ENCODE data around the gene MYH15.

Gene MYH15

DNA sequence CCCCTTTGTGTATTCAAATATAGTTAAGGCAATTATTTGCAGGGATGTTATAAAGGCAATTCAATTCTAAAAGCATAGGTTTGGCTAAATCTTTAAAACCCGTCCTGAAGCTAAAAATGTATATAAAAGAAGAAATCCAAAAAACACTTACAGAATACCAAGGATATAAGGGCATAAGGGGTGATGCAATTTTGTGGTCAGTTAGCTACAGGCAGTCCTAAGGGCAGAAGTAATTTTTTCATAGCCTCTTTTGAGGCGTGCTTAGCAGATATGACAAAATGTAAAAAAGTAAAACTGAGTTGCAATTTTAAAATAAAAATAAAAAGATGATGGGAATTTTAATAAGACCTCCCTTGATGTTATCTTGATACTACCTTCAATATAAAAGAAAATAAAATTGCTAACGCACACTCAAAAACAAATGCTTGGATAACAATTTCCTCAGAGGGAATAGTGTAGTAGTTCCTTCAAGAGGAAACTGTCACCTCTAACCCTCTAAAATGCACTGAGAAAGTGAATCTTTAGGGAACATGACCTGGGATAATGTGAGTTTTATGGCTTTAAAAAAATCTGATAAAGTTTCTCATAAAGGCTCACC lies 104.2 kb downstream of the MYH15 start:
- Histone ChIP-seq H2AFZ (ENCODE audit: low read depth, low read length) (no peak overlapping the region), H3K27ac (ENCODE audit: low read length, poor library complexity, severe bottlenecking) (no peak overlapping the region)
- WGBS: no CpG with 5 or more reads among the region's 3 CpGs

DNA sequence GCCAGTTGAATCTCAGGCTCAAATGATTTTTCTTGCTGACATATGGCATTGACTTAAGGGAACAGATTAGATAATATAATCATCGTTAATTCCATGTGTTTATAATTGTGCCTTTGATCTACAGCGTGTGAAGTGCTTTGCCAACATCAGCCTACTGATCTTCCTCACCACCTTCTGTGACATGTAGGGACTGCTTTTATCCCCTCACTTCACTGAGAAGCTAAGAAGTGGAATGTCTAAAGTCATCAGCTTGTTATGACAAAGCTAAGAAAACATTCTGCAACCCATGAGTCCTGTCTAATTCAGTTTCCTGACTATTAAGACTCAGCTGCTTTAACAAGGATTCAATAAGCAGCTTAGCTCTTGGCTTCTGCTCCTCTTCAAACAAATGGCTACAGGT lies 106.0 kb downstream of the MYH15 start:
- Histone ChIP-seq H4K8ac (ENCODE audit: low read length) (no peak overlapping the region), H2BK12ac (ENCODE audit: low read length in 2 of 2) (no peak overlapping the region), H3K18ac (ENCODE audit: low read depth in 1 of 2, low read length in 2 of 2) (no peak overlapping the region), H2BK15ac (ENCODE audit: low read depth, poor library complexity, severe bottlenecking) (no peak overlapping the region), H3K9ac (ENCODE audit: low read length) (no peak overlapping the region), H2BK120ac (ENCODE audit: low read depth, low read length) (no peak overlapping the region), H2AK5ac (ENCODE audit: low read length, severe bottlenecking) (no peak overlapping the region), H2AFZ (ENCODE audit: low read depth, low read length) (no peak overlapping the region), H3K27ac (ENCODE audit: low read length, poor library complexity, severe bottlenecking) (no peak overlapping the region), H3K4me3 (ENCODE audit: insufficient read depth in 1 of 2, low read depth in 1 of 2, low read length in 2 of 2) (no peak overlapping the region), H3K36me3 (ENCODE audit: control insufficient read depth in 1 of 2, insufficient read depth in 2 of 2, low read depth in 1 of 2, low read length in 2 of 2) (no peaks in the 10 kb centered on the region), H3K79me1 (replicated peaks; ENCODE audit: low read length, poor library complexity, severe bottlenecking) (no peaks in the 10 kb centered on the region), H3K4ac (ENCODE audit: low read depth in 1 of 2, low read length in 2 of 2) (no peak overlapping the region), H3K4me2 (ENCODE audit: low read length, poor library complexity, severe bottlenecking) (no peak overlapping the region), H3K9me3 (ENCODE audit: control insufficient read depth, low read length) (no peaks in the 10 kb centered on the region), H3K14ac (ENCODE audit: low read length in 2 of 2) (no peak overlapping the region), H4K91ac (ENCODE audit: low read length) (no peak overlapping the region), H3K4me1 (ENCODE audit: control insufficient read depth, insufficient read depth, low read depth, low read length) (no peaks in the 10 kb centered on the region), H2BK5ac (ENCODE audit: low read depth, low read length, poor library complexity, severe bottlenecking) (no peak overlapping the region), H3K27me3 (ENCODE audit: control insufficient read depth in 1 of 2, insufficient read depth in 1 of 2, low read length in 2 of 2) (no peaks in the 10 kb centered on the region), H3K23ac (ENCODE audit: low read length in 2 of 2) (no peak overlapping the region)
- peak; percentile 1 for DNase-seq
- WGBS: no CpG with 5 or more reads among the region's 2 CpGs

More for the DNA sequence above, 104.2 kb downstream of the MYH15 start:
- Histone ChIP-seq H3K23ac (ENCODE audit: low read length in 2 of 2) (no peak overlapping the region), H3K79me1 (replicated peaks; ENCODE audit: low read length, poor library complexity, severe bottlenecking) (no peaks in the 10 kb centered on the region), H3K4me2 (ENCODE audit: low read length, poor library complexity, severe bottlenecking) (no peak overlapping the region), H3K27me3 (ENCODE audit: control insufficient read depth in 1 of 2, insufficient read depth in 1 of 2, low read length in 2 of 2) (no peaks in the 10 kb centered on the region), H2BK120ac (ENCODE audit: low read depth, low read length) (no peak overlapping the region), H3K9ac (ENCODE audit: low read length) (peak overlapping the region; percentile 16), H4K91ac (ENCODE audit: low read length) (no peak overlapping the region), H3K9me3 (ENCODE audit: control insufficient read depth, low read length) (no peaks in the 10 kb centered on the region), H2BK5ac (ENCODE audit: low read depth, low read length, poor library complexity, severe bottlenecking) (no peak overlapping the region), H2BK15ac (ENCODE audit: low read depth, poor library complexity, severe bottlenecking) (no peak overlapping the region), H2AK5ac (ENCODE audit: low read length, severe bottlenecking) (no peak overlapping the region), H2BK12ac (ENCODE audit: low read length in 2 of 2) (no peak overlapping the region), H3K18ac (ENCODE audit: low read depth in 1 of 2, low read length in 2 of 2) (no peak overlapping the region), H3K36me3 (ENCODE audit: control insufficient read depth in 1 of 2, insufficient read depth in 2 of 2, low read depth in 1 of 2, low read length in 2 of 2) (no peaks in the 10 kb centered on the region), H4K8ac (ENCODE audit: low read length) (no peak overlapping the region), H3K4me3 (ENCODE audit: insufficient read depth in 1 of 2, low read depth in 1 of 2, low read length in 2 of 2) (no peak overlapping the region), H3K14ac (ENCODE audit: low read length in 2 of 2) (no peak overlapping the region), H3K4me1 (ENCODE audit: control insufficient read depth, insufficient read depth, low read depth, low read length) (no peaks in the 10 kb centered on the region), H3K4ac (ENCODE audit: low read depth in 1 of 2, low read length in 2 of 2) (no peak overlapping the region)
- DNase-seq: peak; percentile 12

GRCh38 chr3:108403686-108404345 lies 106.6 kb downstream of the MYH15 start:
- Histone ChIP-seq H3K27ac (ENCODE audit: low read length, poor library complexity, severe bottlenecking) (peak overlapping the region; percentile 16), H2AK5ac (ENCODE audit: low read length, severe bottlenecking) (no peak overlapping the region), H3K36me3 (ENCODE audit: control insufficient read depth in 1 of 2, insufficient read depth in 2 of 2, low read depth in 1 of 2, low read length in 2 of 2) (no peaks in the 10 kb centered on the region), H3K9me3 (ENCODE audit: control insufficient read depth, low read length) (no peaks in the 10 kb centered on the region), H4K8ac (ENCODE audit: low read length) (no peak overlapping the region), H2BK12ac (ENCODE audit: low read length in 2 of 2) (no peak overlapping the region), H4K91ac (ENCODE audit: low read length) (no peak overlapping the region), H3K14ac (ENCODE audit: low read length in 2 of 2) (no peak overlapping the region), H3K4ac (ENCODE audit: low read depth in 1 of 2, low read length in 2 of 2) (no peak overlapping the region), H3K18ac (ENCODE audit: low read depth in 1 of 2, low read length in 2 of 2) (no peak overlapping the region), H3K4me1 (ENCODE audit: control insufficient read depth, insufficient read depth, low read depth, low read length) (no peaks in the 10 kb centered on the region), H2AFZ (ENCODE audit: low read depth, low read length) (no peak overlapping the region), H3K4me2 (ENCODE audit: low read length, poor library complexity, severe bottlenecking) (no peak overlapping the region), H3K79me1 (replicated peaks; ENCODE audit: low read length, poor library complexity, severe bottlenecking) (no peaks in the 10 kb centered on the region), H2BK5ac (ENCODE audit: low read depth, low read length, poor library complexity, severe bottlenecking) (no peak overlapping the region), H2BK120ac (ENCODE audit: low read depth, low read length) (no peak overlapping the region), H3K27me3 (ENCODE audit: control insufficient read depth in 1 of 2, insufficient read depth in 1 of 2, low read length in 2 of 2) (no peaks in the 10 kb centered on the region), H2BK15ac (ENCODE audit: low read depth, poor library complexity, severe bottlenecking) (no peak overlapping the region), H3K23ac (ENCODE audit: low read length in 2 of 2) (no peak overlapping the region), H3K9ac (ENCODE audit: low read length) (no peak overlapping the region), H3K4me3 (ENCODE audit: insufficient read depth in 1 of 2, low read depth in 1 of 2, low read length in 2 of 2) (no peak overlapping the region)
- DNase-seq: peak; percentile 1
- WGBS: 97% methylated on average over 3 of the region's 4 CpGs

GRCh38 chr3:108403198-108403597 lies 107.2 kb downstream of the MYH15 start:
- Histone ChIP-seq H3K27ac (ENCODE audit: low read length, poor library complexity, severe bottlenecking) (no peak overlapping the region), H3K36me3 (ENCODE audit: control insufficient read depth in 1 of 2, insufficient read depth in 2 of 2, low read depth in 1 of 2, low read length in 2 of 2) (no peaks in the 10 kb centered on the region), H3K18ac (ENCODE audit: low read depth in 1 of 2, low read length in 2 of 2) (no peak overlapping the region), H3K4me1 (ENCODE audit: control insufficient read depth, insufficient read depth, low read depth, low read length) (no peaks in the 10 kb centered on the region), H3K27me3 (ENCODE audit: control insufficient read depth in 1 of 2, insufficient read depth in 1 of 2, low read length in 2 of 2) (no peaks in the 10 kb centered on the region), H2BK15ac (ENCODE audit: low read depth, poor library complexity, severe bottlenecking) (no peak overlapping the region), H2AK5ac (ENCODE audit: low read length, severe bottlenecking) (no peak overlapping the region), H2BK120ac (ENCODE audit: low read depth, low read length) (no peak overlapping the region), H3K9ac (ENCODE audit: low read length) (no peak overlapping the region), H3K4me2 (ENCODE audit: low read length, poor library complexity, severe bottlenecking) (no peak overlapping the region), H3K4ac (ENCODE audit: low read depth in 1 of 2, low read length in 2 of 2) (no peak overlapping the region), H2BK12ac (ENCODE audit: low read length in 2 of 2) (no peak overlapping the region), H4K91ac (ENCODE audit: low read length) (no peak overlapping the region), H3K4me3 (ENCODE audit: insufficient read depth in 1 of 2, low read depth in 1 of 2, low read length in 2 of 2) (no peak overlapping the region), H3K14ac (ENCODE audit: low read length in 2 of 2) (no peak overlapping the region), H4K8ac (ENCODE audit: low read length) (no peak overlapping the region), H3K23ac (ENCODE audit: low read length in 2 of 2) (no peak overlapping the region), H3K9me3 (ENCODE audit: control insufficient read depth, low read length) (no peaks in the 10 kb centered on the region), H2AFZ (ENCODE audit: low read depth, low read length) (no peak overlapping the region), H2BK5ac (ENCODE audit: low read depth, low read length, poor library complexity, severe bottlenecking) (no peak overlapping the region), H3K79me1 (replicated peaks; ENCODE audit: low read length, poor library complexity, severe bottlenecking) (no peaks in the 10 kb centered on the region)
- no peak for DNase-seq
- WGBS: no CpG with 5 or more reads among the region's 1 CpG
